ENCODE data around the gene DDX18. TPM values are rescaled to one million over a fixed set of nuclear protein-coding genes. Genes with fewer than 3 reads are reported as not detected.

Gene DDX18
- total RNA-seq, 1 donor from 2014 or later: 65.5 TPM

DNA sequence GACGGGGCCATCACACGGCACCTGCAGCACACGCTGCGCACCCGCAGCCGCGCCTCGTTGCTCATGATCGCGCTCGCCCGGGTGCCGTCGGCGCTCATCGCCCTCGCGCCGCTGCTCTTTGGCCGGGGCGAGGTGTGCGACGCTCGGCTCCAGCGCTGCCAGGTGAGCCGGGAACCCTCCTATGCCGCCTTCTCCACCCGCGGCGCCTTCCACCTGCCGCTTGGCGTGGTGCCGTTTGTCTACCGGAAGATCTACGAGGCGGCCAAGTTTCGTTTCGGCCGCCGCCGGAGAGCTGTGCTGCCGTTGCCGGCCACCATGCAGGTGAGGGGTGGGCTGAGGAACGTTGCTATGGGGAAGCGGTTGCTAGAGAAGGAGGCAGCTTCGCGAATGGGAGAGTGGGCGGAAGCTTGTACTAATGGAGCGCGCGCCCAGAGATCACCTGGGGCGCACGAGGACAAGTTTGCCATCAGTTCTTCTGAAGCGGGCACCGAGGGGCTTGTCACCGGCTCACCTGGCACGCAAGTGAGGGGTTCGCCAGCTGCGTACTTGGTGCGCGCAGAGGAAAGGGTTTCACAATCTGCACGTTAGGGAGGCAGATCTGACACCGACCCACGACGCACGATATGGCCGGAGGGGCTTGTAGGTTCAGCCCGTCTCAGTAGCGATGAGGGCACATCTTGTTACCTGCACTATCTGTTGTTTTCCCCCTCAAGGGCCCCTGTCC is 45.6 kb downstream of the DDX18 start:
- DNase-seq (ENCODE audit: low spot score, unreplicated experiment): no peak

DNA sequence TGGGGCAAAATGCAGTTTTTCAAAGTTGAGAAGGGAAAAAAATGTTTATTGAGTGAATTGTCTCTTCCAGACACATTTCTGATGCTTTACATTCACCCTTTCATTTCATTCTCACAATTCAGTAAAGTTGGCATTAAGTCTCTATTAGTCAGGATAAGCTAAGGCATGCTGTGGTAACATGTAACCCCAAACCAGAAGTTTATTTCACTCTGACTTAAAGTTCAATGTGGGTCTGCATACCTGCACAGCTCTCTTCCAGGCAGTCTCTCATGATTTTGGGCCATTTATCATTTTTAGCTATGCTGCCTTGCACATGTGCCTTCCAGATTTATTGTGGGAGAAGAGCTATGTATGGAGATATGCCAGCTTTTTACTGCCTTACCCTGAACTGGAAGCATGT is 48.0 kb downstream of the DDX18 start:
- Mint-ChIP-seq H3K4me1 (ENCODE audit: low read depth) (no peaks in the 10 kb centered on the region), H3K27me3 (peaks cover 22% of the 10 kb centered on the region), H3K36me3 (ENCODE audit: insufficient read depth) (peaks cover 1% of the 10 kb centered on the region), H3K4me3 (ENCODE audit: low read depth) (no peak overlapping the region), H3K27ac (no peak overlapping the region), H3K9me3 (ENCODE audit: low read depth) (peaks cover 4% of the 10 kb centered on the region)
- DNase-seq (ENCODE audit: low spot score, unreplicated experiment): no peak
- TF ChIP-seq, protein P1, sequence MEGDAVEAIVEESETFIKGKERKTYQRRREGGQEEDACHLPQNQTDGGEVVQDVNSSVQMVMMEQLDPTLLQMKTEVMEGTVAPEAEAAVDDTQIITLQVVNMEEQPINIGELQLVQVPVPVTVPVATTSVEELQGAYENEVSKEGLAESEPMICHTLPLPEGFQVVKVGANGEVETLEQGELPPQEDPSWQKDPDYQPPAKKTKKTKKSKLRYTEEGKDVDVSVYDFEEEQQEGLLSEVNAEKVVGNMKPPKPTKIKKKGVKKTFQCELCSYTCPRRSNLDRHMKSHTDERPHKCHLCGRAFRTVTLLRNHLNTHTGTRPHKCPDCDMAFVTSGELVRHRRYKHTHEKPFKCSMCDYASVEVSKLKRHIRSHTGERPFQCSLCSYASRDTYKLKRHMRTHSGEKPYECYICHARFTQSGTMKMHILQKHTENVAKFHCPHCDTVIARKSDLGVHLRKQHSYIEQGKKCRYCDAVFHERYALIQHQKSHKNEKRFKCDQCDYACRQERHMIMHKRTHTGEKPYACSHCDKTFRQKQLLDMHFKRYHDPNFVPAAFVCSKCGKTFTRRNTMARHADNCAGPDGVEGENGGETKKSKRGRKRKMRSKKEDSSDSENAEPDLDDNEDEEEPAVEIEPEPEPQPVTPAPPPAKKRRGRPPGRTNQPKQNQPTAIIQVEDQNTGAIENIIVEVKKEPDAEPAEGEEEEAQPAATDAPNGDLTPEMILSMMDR (IDR thresholded peaks at IDR 0.05; ENCODE audit: unreplicated experiment): no peak

More for the DNA sequence above, 45.6 kb downstream of the DDX18 start:
- no peaks in the 10 kb centered on the region for H3K36me3 Mint-ChIP-seq (ENCODE audit: insufficient read depth)
- TF ChIP-seq, protein P1 (IDR thresholded peaks at IDR 0.05; ENCODE audit: unreplicated experiment): no peak
- H3K27me3 Mint-ChIP-seq: peaks cover 36% of the 10 kb centered on the region
- no peak overlapping the region for H3K4me3 Mint-ChIP-seq (ENCODE audit: low read depth)
- no peaks in the 10 kb centered on the region for H3K4me1 Mint-ChIP-seq (ENCODE audit: low read depth)
- no peak overlapping the region for H3K27ac Mint-ChIP-seq
- peaks cover 3% of the 10 kb centered on the region for H3K9me3 Mint-ChIP-seq (ENCODE audit: low read depth)

DNA sequence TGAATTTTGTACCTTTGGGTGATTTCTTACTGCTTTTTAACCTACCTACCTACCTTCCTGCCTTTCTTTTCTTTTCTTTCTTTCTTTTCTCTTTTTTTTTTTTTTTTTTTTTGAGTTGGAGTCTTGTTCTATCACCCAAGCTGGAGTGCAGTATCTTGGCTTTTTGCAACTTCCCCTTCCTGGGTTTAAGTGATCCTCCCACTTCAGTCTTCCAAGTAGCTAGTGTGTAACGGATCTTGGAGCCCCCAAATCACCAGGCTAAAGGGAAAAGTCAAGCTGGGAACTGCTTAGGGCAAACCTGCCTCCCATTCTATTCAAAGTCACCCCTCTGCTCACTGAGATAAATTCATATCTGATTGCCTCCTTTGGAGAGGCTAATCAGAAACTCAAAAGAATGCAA is 61.3 kb downstream of the DDX18 start:
- H3K9me3 Mint-ChIP-seq (ENCODE audit: low read depth): no peaks in the 10 kb centered on the region
- no peak overlapping the region for H3K4me3 Mint-ChIP-seq (ENCODE audit: low read depth)
- H3K4me1 Mint-ChIP-seq (ENCODE audit: low read depth): no peaks in the 10 kb centered on the region
- H3K36me3 Mint-ChIP-seq (ENCODE audit: insufficient read depth): no peaks in the 10 kb centered on the region
- no peak overlapping the region for H3K27ac Mint-ChIP-seq
- TF ChIP-seq, protein P1 (IDR thresholded peaks at IDR 0.05; ENCODE audit: unreplicated experiment): no peak
- DNase-seq (ENCODE audit: low spot score, unreplicated experiment): no peak
- H3K27me3 Mint-ChIP-seq: peaks cover 2% of the 10 kb centered on the region

DNA sequence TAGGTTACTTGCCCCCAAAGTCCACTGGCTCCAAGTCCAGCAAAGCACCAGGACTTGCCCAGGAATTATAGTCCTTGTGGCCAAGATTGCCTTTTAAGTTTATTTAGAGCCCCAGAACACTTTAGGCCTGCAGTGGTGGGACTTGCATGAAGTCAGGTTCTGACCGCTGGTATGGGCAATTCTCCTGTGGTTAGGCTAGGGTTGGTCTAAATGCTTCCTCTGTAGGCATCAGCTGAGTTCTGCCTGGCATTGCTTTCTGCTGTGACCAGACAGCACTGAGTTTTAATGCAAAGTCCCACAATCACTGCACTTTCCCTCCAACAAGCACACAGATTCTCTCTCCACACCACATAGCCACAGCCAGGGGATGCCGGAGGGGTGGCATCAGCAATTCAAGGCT is 64.5 kb downstream of the DDX18 start:
- TF ChIP-seq, protein P1 (IDR thresholded peaks at IDR 0.05; ENCODE audit: unreplicated experiment): no peak
- no peak for DNase-seq (ENCODE audit: low spot score, unreplicated experiment)
- Mint-ChIP-seq H3K27ac (no peak overlapping the region), H3K36me3 (ENCODE audit: insufficient read depth) (no peaks in the 10 kb centered on the region), H3K4me1 (ENCODE audit: low read depth) (no peaks in the 10 kb centered on the region), H3K27me3 (peaks cover 2% of the 10 kb centered on the region), H3K4me3 (ENCODE audit: low read depth) (no peak overlapping the region), H3K9me3 (ENCODE audit: low read depth) (no peaks in the 10 kb centered on the region)

Other genes starting within 250 kb of the DDX18 start
- 63.4 and 67.4 TPM in 2 replicates for gene CCDC93, start 199.4 kb downstream of the DDX18 start, total RNA-seq